Choroid plexus epithelial cell (primary cell): Measurements from ENCODE around the gene IGFL1.
"Not testable (repeated sequence)": the region's sequence is repeated elsewhere in the genome, so short reads cannot be mapped to it uniquely, and the experiment has no call there.

Experiments used
- DNase-seq: peaks from one replicate; pipeline ENCODE4 v3.0.0-alpha.2; 2010; ENCODE audit warnings: low read depth
- H3K4me3 ChIP-seq: 2 replicates; pipeline ENCODE4 v1.5.1; 2011; ENCODE audit warnings: low read depth, mild to moderate bottlenecking, control low read depth, low read length, moderate library complexity
- TF ChIP-seq, protein P1 (sequence below): conservative IDR thresholded peaks from 2 replicates; pipeline ENCODE4 v1.5.1; 2011; ENCODE audit warnings: low read depth, mild to moderate bottlenecking, control low read depth, inconsistent platforms, low read length, moderate library complexity

IGFL1 gene

GRCh38 chr19:46204008-46204407 is 25.5 kb upstream of the IGFL1 start:
- TF ChIP-seq, protein P1, sequence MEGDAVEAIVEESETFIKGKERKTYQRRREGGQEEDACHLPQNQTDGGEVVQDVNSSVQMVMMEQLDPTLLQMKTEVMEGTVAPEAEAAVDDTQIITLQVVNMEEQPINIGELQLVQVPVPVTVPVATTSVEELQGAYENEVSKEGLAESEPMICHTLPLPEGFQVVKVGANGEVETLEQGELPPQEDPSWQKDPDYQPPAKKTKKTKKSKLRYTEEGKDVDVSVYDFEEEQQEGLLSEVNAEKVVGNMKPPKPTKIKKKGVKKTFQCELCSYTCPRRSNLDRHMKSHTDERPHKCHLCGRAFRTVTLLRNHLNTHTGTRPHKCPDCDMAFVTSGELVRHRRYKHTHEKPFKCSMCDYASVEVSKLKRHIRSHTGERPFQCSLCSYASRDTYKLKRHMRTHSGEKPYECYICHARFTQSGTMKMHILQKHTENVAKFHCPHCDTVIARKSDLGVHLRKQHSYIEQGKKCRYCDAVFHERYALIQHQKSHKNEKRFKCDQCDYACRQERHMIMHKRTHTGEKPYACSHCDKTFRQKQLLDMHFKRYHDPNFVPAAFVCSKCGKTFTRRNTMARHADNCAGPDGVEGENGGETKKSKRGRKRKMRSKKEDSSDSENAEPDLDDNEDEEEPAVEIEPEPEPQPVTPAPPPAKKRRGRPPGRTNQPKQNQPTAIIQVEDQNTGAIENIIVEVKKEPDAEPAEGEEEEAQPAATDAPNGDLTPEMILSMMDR, result no peak
- no peak overlapping the region for H3K4me3 ChIP-seq
- no peak for DNase-seq

GRCh38 chr19:46205183-46205984 is 24.2 kb upstream of the IGFL1 start:
- DNase-seq, result no peak
- H3K4me3 ChIP-seq, result no peak overlapping the region
- TF ChIP-seq, protein P1, result no peak

- TF ChIP-seq, protein P1, result no peak
- no peak for DNase-seq
These were observed 23.4 kb upstream of the IGFL1 start for GRCh38 chr19:46206176-46206575.

DNA sequence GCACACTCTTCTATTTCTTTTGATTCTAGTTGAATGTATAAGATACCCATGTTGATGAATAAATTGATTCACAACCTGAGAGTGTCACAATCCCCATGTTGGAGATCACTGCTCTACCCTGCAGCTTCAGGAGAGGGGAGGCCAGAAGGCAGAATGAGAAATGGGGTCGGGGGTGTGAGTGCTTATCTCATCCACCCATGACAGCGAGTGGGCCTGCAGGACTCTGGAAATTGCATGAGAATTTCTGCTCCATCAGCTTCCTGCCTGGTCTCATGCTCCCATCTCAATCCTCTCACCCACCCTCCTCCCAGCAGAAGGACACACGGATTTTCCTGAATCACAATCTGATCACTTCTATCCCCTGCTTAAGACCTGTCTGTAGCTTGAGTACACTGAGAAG is 22.9 kb upstream of the IGFL1 start:
- TF ChIP-seq, protein P1, result no peak
- H3K4me3 ChIP-seq, result no peak overlapping the region
- no peak for DNase-seq

More at GRCh38 chr19:46206176-46206575, 23.4 kb upstream of the IGFL1 start:
- H3K4me3 ChIP-seq, result no peak overlapping the region

- H3K4me3 ChIP-seq, DNase-seq: not testable (repeated sequence)
These were observed 21.7 kb upstream of the IGFL1 start for GRCh38 chr19:46207858-46208257.

DNA sequence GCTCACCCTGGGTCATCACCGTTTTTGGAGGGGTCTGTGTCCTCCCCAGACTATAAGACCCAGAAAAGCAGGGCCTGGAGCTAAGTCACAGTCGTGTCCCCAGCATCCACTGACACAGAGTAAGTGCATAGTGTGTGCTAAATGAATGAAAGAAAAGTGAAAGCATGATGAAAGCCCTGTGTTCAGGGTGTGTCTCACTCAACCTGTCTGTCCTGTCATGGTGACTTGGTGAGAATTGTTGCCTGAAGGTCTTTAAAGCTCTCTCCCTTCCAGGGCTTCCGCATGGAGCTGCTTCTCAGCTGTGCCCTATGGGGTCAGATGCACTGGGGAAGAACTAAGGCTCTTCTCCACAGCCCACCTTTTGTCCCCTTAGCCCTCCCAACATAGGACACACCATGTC is 20.5 kb upstream of the IGFL1 start:
- no peak for DNase-seq
- TF ChIP-seq, protein P1, result no peak
- H3K4me3 ChIP-seq, result no peak overlapping the region

GRCh38 chr19:46209472-46209871 is 20.1 kb upstream of the IGFL1 start:
- no peak for DNase-seq
- TF ChIP-seq, protein P1, result no peak

More at GRCh38 chr19:46209472-46209871, 20.1 kb upstream of the IGFL1 start:
- H3K4me3 ChIP-seq, result no peak overlapping the region
